Measurements from ENCODE around the gene GARIN3. TPM values are rescaled to one million over a fixed set of nuclear protein-coding genes. Genes with fewer than 3 reads are reported as not detected.
A peak's percentile ranks its signal among the peaks of the same experiment; 100 is the strongest.

The GARIN3 gene
- total RNA-seq, 1 experiment from 2014 or later: not detected

- H3K4me3 ChIP-seq: no peak overlapping the region
- DNase-seq: no peak
- H3K27me3 ChIP-seq: peaks cover 7% of the 10 kb centered on the region; the same call in 1 of the 2 replicates
- H3K36me3 ChIP-seq: no peaks in the 10 kb centered on the region
- no peaks in the 10 kb centered on the region for H3K9me3 ChIP-seq
Observed at GRCh38 chr5:157164521-157164920, 1.5 kb downstream of the GARIN3 start.

GRCh38 chr5:157162919-157163510 is 3.0 kb downstream of the GARIN3 start:
- H3K27me3 ChIP-seq: peaks cover 5% of the 10 kb centered on the region
- H3K4me3 ChIP-seq: no peak overlapping the region
- no peaks in the 10 kb centered on the region for H3K9me3 ChIP-seq
- no peaks in the 10 kb centered on the region for H3K36me3 ChIP-seq
- DNase-seq: no peak

GRCh38 chr5:157161996-157162395 is 4.1 kb downstream of the GARIN3 start:
- no peaks in the 10 kb centered on the region for H3K36me3 ChIP-seq
- H3K9me3 ChIP-seq: no peaks in the 10 kb centered on the region
- no peak for DNase-seq
- H3K4me3 ChIP-seq: no peak overlapping the region
- H3K27me3 ChIP-seq: peaks cover 3% of the 10 kb centered on the region

- no peak for DNase-seq
- H3K36me3 ChIP-seq: no peaks in the 10 kb centered on the region
- no peaks in the 10 kb centered on the region; the same call in 1 of the 2 replicates for H3K9me3 ChIP-seq
- peaks cover 10% of the 10 kb centered on the region for H3K27me3 ChIP-seq
- H3K4me3 ChIP-seq: no peak overlapping the region
Observed at GRCh38 chr5:157160001-157160400, 6.1 kb downstream of the GARIN3 start.

GRCh38 chr5:157159209-157159751 is 6.8 kb downstream of the GARIN3 start:
- no peak for DNase-seq
- peaks cover 10% of the 10 kb centered on the region for H3K27me3 ChIP-seq

GRCh38 chr5:157157293-157157891 is 8.7 kb downstream of the GARIN3 start:
- peaks cover 10% of the 10 kb centered on the region for H3K27me3 ChIP-seq
- no peak for DNase-seq
- no peaks in the 10 kb centered on the region; the same call in 1 of the 2 replicates for H3K9me3 ChIP-seq

More at GRCh38 chr5:157159209-157159751, 6.8 kb downstream of the GARIN3 start:
- Histone ChIP-seq H3K4me3 (no peak overlapping the region), H3K36me3 (no peaks in the 10 kb centered on the region), H3K9me3 (no peaks in the 10 kb centered on the region; the same call in 1 of the 2 replicates)

GRCh38 chr5:157155297-157155696 is 10.8 kb downstream of the GARIN3 start:
- no peak for DNase-seq
- H3K4me3 ChIP-seq: no peak overlapping the region
- no peaks in the 10 kb centered on the region; the same call in 1 of the 2 replicates for H3K9me3 ChIP-seq
- H3K36me3 ChIP-seq: no peaks in the 10 kb centered on the region
- H3K27me3 ChIP-seq: peaks cover 10% of the 10 kb centered on the region

More at GRCh38 chr5:157157293-157157891, 8.7 kb downstream of the GARIN3 start:
- Histone ChIP-seq H3K4me3 (no peak overlapping the region), H3K36me3 (no peaks in the 10 kb centered on the region)

GRCh38 chr5:157150995-157151394 is 15.1 kb downstream of the GARIN3 start:
- peaks cover 6% of the 10 kb centered on the region; the same call in 1 of the 2 replicates for H3K27me3 ChIP-seq
- H3K36me3 ChIP-seq: no peaks in the 10 kb centered on the region
- no peaks in the 10 kb centered on the region; the same call in 1 of the 2 replicates for H3K9me3 ChIP-seq
- H3K4me3 ChIP-seq: no peak overlapping the region
- no peak for DNase-seq

- Histone ChIP-seq H3K9me3 (no peaks in the 10 kb centered on the region), H3K27me3 (no peaks in the 10 kb centered on the region; the same call in 1 of the 2 replicates), H3K36me3 (no peaks in the 10 kb centered on the region), H3K4me3 (no peak overlapping the region)
- DNase-seq: peak; percentile 35
Observed at GRCh38 chr5:157148734-157149615, 17.1 kb downstream of the GARIN3 start.

- Histone ChIP-seq H3K9me3 (no peaks in the 10 kb centered on the region), H3K27me3 (no peaks in the 10 kb centered on the region), H3K4me3 (peak overlapping the region; percentile 84), H3K36me3 (peaks cover 14% of the 10 kb centered on the region)
- DNase-seq: peak; percentile 40
Observed at GRCh38 chr5:157143127-157143971, 22.7 kb downstream of the GARIN3 start.

GRCh38 chr5:157142317-157143126 is 23.5 kb downstream of the GARIN3 start, which contains the start of gene MED7:
TSS of gene MED7 (minus strand) at chr5:157142865. CDS start at chr5:157139431, 3,434 bp downstream.
- Histone ChIP-seq H3K9me3 (no peaks in the 10 kb centered on the region), H3K4me3 (peak within 1 kb of the TSS; percentile 84), H3K36me3 (peaks cover 22% of the 10 kb centered on the region), H3K27me3 (no peaks in the 10 kb centered on the region)
- peak; percentile 99 for DNase-seq

- Histone ChIP-seq H3K27me3 (no peaks in the 10 kb centered on the region), H3K9me3 (no peaks in the 10 kb centered on the region), H3K4me3 (no peak overlapping the region), H3K36me3 (peaks cover 30% of the 10 kb centered on the region)
- DNase-seq: no peak
Observed at GRCh38 chr5:157137691-157138090, 28.4 kb downstream of the GARIN3 start.

GRCh38 chr5:157132281-157132612 is 33.8 kb downstream of the GARIN3 start:
- Histone ChIP-seq H3K9me3 (no peaks in the 10 kb centered on the region), H3K36me3 (peaks cover 5% of the 10 kb centered on the region), H3K27me3 (no peaks in the 10 kb centered on the region), H3K4me3 (no peak overlapping the region)
- DNase-seq: no peak

- Histone ChIP-seq H3K27me3 (no peaks in the 10 kb centered on the region), H3K9me3 (no peaks in the 10 kb centered on the region), H3K4me3 (no peak overlapping the region), H3K36me3 (no peaks in the 10 kb centered on the region)
- DNase-seq: no peak
Observed at GRCh38 chr5:157130925-157131324, 35.1 kb downstream of the GARIN3 start.

GRCh38 chr5:157121709-157122108 is 44.4 kb downstream of the GARIN3 start:
- no peak overlapping the region for H3K4me3 ChIP-seq
- peaks cover 6% of the 10 kb centered on the region; the same call in 1 of the 2 replicates for H3K9me3 ChIP-seq
- H3K27me3 ChIP-seq: no peaks in the 10 kb centered on the region
- H3K36me3 ChIP-seq: no peaks in the 10 kb centered on the region
- no peak for DNase-seq
